PC-9 (cell line): Measurements from ENCODE around the gene MATN1. TPM values are rescaled to one million over a fixed set of nuclear protein-coding genes. Genes with fewer than 3 reads are reported as not detected.

ENCODE experiments used
- BruUV-seq: library from RNA; stranded (reverse); fragments of 400-500 nt; replicated peaks from 2 replicates; lab custom pipeline; 2021; lab: Mats Ljungman, UMichigan
- CTCF ChIA-PET: fragments of 300-600 bp; sonication (Branson Sonifier 250); formaldehyde crosslinking; loops from one replicate; lab custom pipeline; 2022; ENCODE audit warnings: antibody characterized with exemption; lab: Charles Lee
- POLR2A ChIA-PET: fragments of 300-600 bp; sonication (Branson Sonifier 250); formaldehyde crosslinking; loops from one replicate; lab custom pipeline; 2022; ENCODE audit warnings: antibody characterized with exemption; ENCODE audit not compliant: unreplicated experiment; lab: Charles Lee
- DNase-seq, 2 experiments: peaks; one replicate each; pipeline versions ENCODE4 v3.0.0 to v3.0.0-alpha.2; 2015 to 2022; ENCODE audit warnings: mixed read lengths in 1 of 2
- H2AFZ ChIP-seq: fragments of 200-600 bp; sonication (generic); 2 replicates; pipeline ENCODE4 v1.8.1; 2017; ENCODE audit warnings: antibody characterized with exemption
- H3F3A ChIP-seq: fragments of 200-600 bp; sonication (generic); 2 replicates; pipeline ENCODE4 v1.8.1; 2017; ENCODE audit warnings: antibody characterized with exemption, mild to moderate bottlenecking, low read depth; ENCODE audit not compliant: insufficient read depth
- H3K27ac ChIP-seq: fragments of 200-600 bp; sonication (generic); 2 replicates; pipeline ENCODE4 v1.6.1; 2016; ENCODE audit warnings: mixed run types
- H3K27me3 ChIP-seq: fragments of 200-600 bp; sonication (generic); 2 replicates; pipeline ENCODE4 v1.6.1; 2016; ENCODE audit warnings: low read depth, mixed run types; ENCODE audit not compliant: insufficient read depth
- H3K36me3 ChIP-seq: fragments of 200-600 bp; sonication (generic); 2 replicates; pipeline ENCODE4 v1.6.1; 2016; ENCODE audit warnings: low read depth, mixed run types
- H3K4me1 ChIP-seq: fragments of 200-600 bp; sonication (generic); replicated peaks from 2 replicates; pipeline ENCODE4 v1.6.1; 2016; ENCODE audit warnings: mixed run types; ENCODE audit not compliant: insufficient read depth
- H3K4me2 ChIP-seq: fragments of 200-600 bp; sonication (generic); 2 replicates; pipeline ENCODE4 v1.6.1; 2017; ENCODE audit warnings: mixed run types
- H3K4me3 ChIP-seq: fragments of 200-600 bp; sonication (generic); 2 replicates; pipeline ENCODE4 v1.6.1; 2016; ENCODE audit warnings: mixed run types
- H3K79me2 ChIP-seq: fragments of 200-600 bp; sonication (generic); 2 replicates; pipeline ENCODE4 v1.6.1; 2017; ENCODE audit warnings: low read depth, mixed run types
- H3K9me2 ChIP-seq: fragments of 200-600 bp; sonication (generic); 2 replicates; pipeline ENCODE4 v1.8.1; 2017; ENCODE audit warnings: mild to moderate bottlenecking; ENCODE audit not compliant: insufficient read depth
- H3K9me3 ChIP-seq: fragments of 200-600 bp; sonication (generic); 2 replicates; pipeline ENCODE4 v1.8.1; 2016; ENCODE audit warnings: low read depth; ENCODE audit not compliant: insufficient read depth
- H4K20me1 ChIP-seq: fragments of 200-600 bp; sonication (generic); 2 replicates; pipeline ENCODE4 v1.8.1; 2017; ENCODE audit not compliant: insufficient read depth
- EZH2 ChIP-seq: fragments of 200-600 bp; sonication (generic); IDR thresholded peaks from 2 replicates; pipeline ENCODE4 v1.8.0; 2017; ENCODE audit warnings: antibody characterized with exemption, low read depth
- intact Hi-C: fragments of 100-400 bp; cut with micrococcal nuclease; formaldehyde crosslinking; loops from one replicate; pipeline ENCODE4 v1.10.0; 2022; ENCODE audit not compliant: unreplicated experiment
- total RNA-seq: library from RNA; stranded (reverse); gene quantifications from 2 replicates; pipeline ENCODE4 v1.2.3, GENCODE V29; 2021
- TF ChIP-seq, protein P1 (sequence below): fragments of 200-600 bp; sonication (generic); conservative IDR thresholded peaks from 2 replicates; pipeline ENCODE4 v1.6.1; 2017; ENCODE audit warnings: mixed run types, antibody characterized with exemption, mild to moderate bottlenecking, moderate library complexity

MATN1 gene
- total RNA-seq, 1 experiment from 2014 or later = 0.37 TPM

DNA sequence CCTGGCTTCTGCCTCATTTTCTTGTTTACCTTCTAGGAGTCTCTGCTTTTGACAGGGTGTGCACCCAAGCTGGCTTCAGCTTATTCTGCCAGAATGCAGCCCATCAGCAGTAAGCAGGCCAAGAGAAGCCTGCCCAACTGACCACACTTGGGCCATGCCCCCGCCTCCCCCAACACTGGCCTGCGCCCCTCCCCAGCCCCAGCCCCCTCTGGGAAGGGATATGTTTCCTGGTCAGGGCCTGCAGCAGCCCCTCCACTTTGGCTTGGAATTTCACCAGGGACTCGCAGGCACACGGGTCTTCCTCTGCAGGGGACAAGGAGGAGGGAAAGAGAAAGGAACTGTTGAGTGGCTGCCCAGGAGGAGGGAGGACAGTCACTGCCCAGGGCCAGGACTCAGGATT is 9.4 kb downstream of the MATN1 start:
- no TSS peak for BruUV-seq
- H3K79me2 ChIP-seq = no peaks in the 10 kb centered on the region
- no peak for DNase-seq
- ChIA-PET POLR2A (no interaction called here), CTCF (no interaction called here)
- H3K27ac ChIP-seq = no peak overlapping the region
- H3K36me3 ChIP-seq = no peaks in the 10 kb centered on the region
- H3K4me3 ChIP-seq = no peak overlapping the region
- H4K20me1 ChIP-seq = no peaks in the 10 kb centered on the region
- intact Hi-C loops = no loop called here
- H3K4me2 ChIP-seq = no peak overlapping the region
- H3K27me3 ChIP-seq = no peaks in the 10 kb centered on the region
- no peaks in the 10 kb centered on the region for H3K9me2 ChIP-seq
- no peaks in the 10 kb centered on the region for H3K4me1 ChIP-seq
- no peaks in the 10 kb centered on the region for H3F3A ChIP-seq
- H2AFZ ChIP-seq = no peak overlapping the region
- no peaks in the 10 kb centered on the region for H3K9me3 ChIP-seq
- TF ChIP-seq EZH2 = no peak

DNA sequence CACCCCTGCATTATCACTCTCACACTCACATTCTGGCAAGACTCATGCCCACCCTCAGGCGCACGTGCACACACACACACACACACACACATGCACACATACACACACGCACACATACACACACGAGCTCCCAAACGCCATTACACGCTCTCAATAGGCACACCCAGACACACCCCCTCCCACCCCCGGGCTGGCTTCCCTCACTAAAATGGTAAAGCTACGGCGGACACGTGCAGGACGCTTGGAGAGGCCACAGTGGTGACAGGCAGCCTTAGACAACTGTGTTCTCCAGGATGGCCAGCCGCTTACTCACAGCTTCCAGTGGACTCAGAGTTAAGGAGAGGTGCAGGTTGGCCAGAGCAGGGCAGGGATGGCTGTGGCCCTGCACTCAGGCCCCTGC is 10.1 kb downstream of the MATN1 start:
- Histone ChIP-seq H3K9me3 (no peaks in the 10 kb centered on the region), H3K27me3 (no peaks in the 10 kb centered on the region)

DNA sequence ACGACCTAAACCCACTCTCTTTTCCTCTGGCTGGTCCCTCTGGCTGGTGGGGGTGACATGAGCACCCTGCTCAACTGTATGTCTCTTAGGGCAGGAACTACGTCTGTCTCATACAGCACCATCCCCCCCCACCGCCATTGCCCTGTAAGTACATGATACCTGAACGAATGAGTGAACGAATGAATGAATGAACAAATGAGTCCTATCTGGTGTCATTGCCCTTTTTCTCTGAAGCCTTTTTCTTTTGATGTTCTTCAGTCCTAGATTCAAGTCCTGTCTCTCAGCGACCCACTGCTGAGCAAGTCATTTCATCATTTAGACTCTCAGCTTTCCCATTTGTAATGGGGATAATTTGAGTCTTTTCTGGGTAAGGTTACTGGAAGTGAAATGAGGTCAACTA is 10.8 kb downstream of the MATN1 start:
- ChIA-PET CTCF (no interaction called here), POLR2A (no interaction called here)
- no peaks in the 10 kb centered on the region for H3K27me3 ChIP-seq
- TF ChIP-seq, protein P1, sequence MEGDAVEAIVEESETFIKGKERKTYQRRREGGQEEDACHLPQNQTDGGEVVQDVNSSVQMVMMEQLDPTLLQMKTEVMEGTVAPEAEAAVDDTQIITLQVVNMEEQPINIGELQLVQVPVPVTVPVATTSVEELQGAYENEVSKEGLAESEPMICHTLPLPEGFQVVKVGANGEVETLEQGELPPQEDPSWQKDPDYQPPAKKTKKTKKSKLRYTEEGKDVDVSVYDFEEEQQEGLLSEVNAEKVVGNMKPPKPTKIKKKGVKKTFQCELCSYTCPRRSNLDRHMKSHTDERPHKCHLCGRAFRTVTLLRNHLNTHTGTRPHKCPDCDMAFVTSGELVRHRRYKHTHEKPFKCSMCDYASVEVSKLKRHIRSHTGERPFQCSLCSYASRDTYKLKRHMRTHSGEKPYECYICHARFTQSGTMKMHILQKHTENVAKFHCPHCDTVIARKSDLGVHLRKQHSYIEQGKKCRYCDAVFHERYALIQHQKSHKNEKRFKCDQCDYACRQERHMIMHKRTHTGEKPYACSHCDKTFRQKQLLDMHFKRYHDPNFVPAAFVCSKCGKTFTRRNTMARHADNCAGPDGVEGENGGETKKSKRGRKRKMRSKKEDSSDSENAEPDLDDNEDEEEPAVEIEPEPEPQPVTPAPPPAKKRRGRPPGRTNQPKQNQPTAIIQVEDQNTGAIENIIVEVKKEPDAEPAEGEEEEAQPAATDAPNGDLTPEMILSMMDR = no peak
- TF ChIP-seq EZH2 = no peak
- no peaks in the 10 kb centered on the region for H3K9me2 ChIP-seq
- no peak for DNase-seq
- H2AFZ ChIP-seq = no peak overlapping the region
- H3K27ac ChIP-seq = no peak overlapping the region
- no peaks in the 10 kb centered on the region for H4K20me1 ChIP-seq
- no peaks in the 10 kb centered on the region for H3K79me2 ChIP-seq
- no peaks in the 10 kb centered on the region for H3K9me3 ChIP-seq
- H3F3A ChIP-seq = no peaks in the 10 kb centered on the region
- no peaks in the 10 kb centered on the region for H3K36me3 ChIP-seq
- no TSS peak for BruUV-seq
- intact Hi-C loops = no loop called here
- no peaks in the 10 kb centered on the region for H3K4me1 ChIP-seq
- H3K4me2 ChIP-seq = no peak overlapping the region
- H3K4me3 ChIP-seq = no peak overlapping the region

More for the DNA sequence above, 10.1 kb downstream of the MATN1 start:
- no TSS peak for BruUV-seq
- no peak overlapping the region for H2AFZ ChIP-seq
- no peak for DNase-seq
- H3K79me2 ChIP-seq = no peaks in the 10 kb centered on the region
- H3K27ac ChIP-seq = no peak overlapping the region
- no peak overlapping the region for H3K4me3 ChIP-seq
- intact Hi-C loops = no loop called here
- ChIA-PET POLR2A (no interaction called here), CTCF (interaction anchor here (0.7 kb wide), 1 partner anchor 13 kb away, joined by 3 read pairs; no protein-coding TSS in a partner anchor)
- H3K4me1 ChIP-seq = no peaks in the 10 kb centered on the region
- no peaks in the 10 kb centered on the region for H4K20me1 ChIP-seq
- no peaks in the 10 kb centered on the region for H3K9me2 ChIP-seq
- H3K36me3 ChIP-seq = no peaks in the 10 kb centered on the region
- no peak for TF ChIP-seq EZH2
- TF ChIP-seq, protein P1 = no peak
- H3F3A ChIP-seq = no peaks in the 10 kb centered on the region
- H3K4me2 ChIP-seq = no peak overlapping the region

DNA sequence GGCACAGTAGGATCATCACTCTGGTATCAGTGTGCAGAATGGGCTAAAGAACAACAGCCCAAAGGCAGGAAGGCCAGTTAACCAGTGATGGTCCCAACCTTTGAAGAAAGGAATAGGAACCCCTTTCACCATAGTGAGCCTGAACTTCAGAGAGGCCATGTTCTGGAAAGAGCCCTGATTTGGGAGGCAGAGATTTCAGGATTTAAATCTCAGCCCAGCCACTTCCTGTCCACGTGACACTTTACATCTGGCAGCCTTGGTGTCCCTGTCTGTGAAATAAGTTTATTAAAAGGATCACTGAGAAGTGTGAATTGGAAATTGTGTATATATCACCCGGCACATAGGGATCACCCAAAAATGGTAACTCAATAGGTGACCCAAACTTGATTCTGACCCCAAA is 13.0 kb downstream of the MATN1 start:
- Histone ChIP-seq H3K79me2 (no peaks in the 10 kb centered on the region), H2AFZ (no peak overlapping the region), H3K4me1 (no peaks in the 10 kb centered on the region), H3K9me3 (no peaks in the 10 kb centered on the region), H3K4me3 (no peak overlapping the region), H3F3A (no peaks in the 10 kb centered on the region), H3K4me2 (no peak overlapping the region), H3K27ac (no peak overlapping the region), H3K9me2 (no peaks in the 10 kb centered on the region), H3K27me3 (no peaks in the 10 kb centered on the region), H4K20me1 (no peaks in the 10 kb centered on the region), H3K36me3 (no peaks in the 10 kb centered on the region)
- DNase-seq = no peak
- no peak for TF ChIP-seq EZH2
- TF ChIP-seq, protein P1 = no peak
- BruUV-seq = no TSS peak
- intact Hi-C loops = no loop called here
- CTCF ChIA-PET = no interaction called here
- POLR2A ChIA-PET = no interaction called here
